T-cell (primary cell): ENCODE measurements around the gene SPOCK1. TPM values are rescaled to one million over a fixed set of nuclear protein-coding genes. Genes with fewer than 3 reads are reported as not detected.
"Not testable (repeated sequence)": the region's sequence is repeated elsewhere in the genome, so short reads cannot be mapped to it uniquely, and the experiment has no call there.

Experiments used
- ATAC-seq, 4 experiments: fragments of 200-7000 bp in 3 of 4; fragments of 150-1000 bp in 1 of 4; cut with Tn5 transposase; replicated peaks in 1 of 4; 1 replicate in 3 of 4; 2 replicates in 1 of 4; pipeline ENCODE4 v1.10.0; 2021; ENCODE audit warnings: moderate library complexity in 3 of 4, mild to moderate bottlenecking in 2 of 4, moderate number of reproducible peaks in 1 of 4
- CTCF ChIA-PET, 2 donors: fragments of 300-600 bp; sonication (Branson Sonifier 250); formaldehyde crosslinking; loops; one replicate each; lab custom pipeline; 2022; ENCODE audit warnings: antibody characterized with exemption in 2 of 2; lab: Charles Lee
- POLR2A ChIA-PET, 2 donors: fragments of 300-600 bp; sonication (Branson Sonifier 250); formaldehyde crosslinking; loops; one replicate each; lab custom pipeline; 2022; ENCODE audit warnings: antibody characterized with exemption in 2 of 2; lab: Charles Lee
- DNase-seq, 35 experiments: peaks; one replicate each; pipeline versions ENCODE4 v3.0.0 to v3.0.0-alpha.2; 2013 to 2023
- H3K27ac ChIP-seq: one replicate; pipeline ENCODE4 v1.5.1; 2013; ENCODE audit warnings: low read length
- H3K27me3 ChIP-seq, 2 experiments: replicated peaks in 1 of 2; 1 replicate in 1 of 2; 2 replicates in 1 of 2; pipeline versions ENCODE4 v1.6.1 to v1.7.0; 2013; ENCODE audit warnings: low read length in 1 of 2, mixed read lengths in 1 of 2; ENCODE audit not compliant: control insufficient read depth in 2 of 2, insufficient read depth in 2 of 2; ENCODE audit errors: extremely low read depth in 1 of 2
- H3K36me3 ChIP-seq, 2 donors: 1 replicate in 1 of 2; 2 replicates in 1 of 2; pipeline versions ENCODE4 v1.6.1 to v1.7.0; 2013; ENCODE audit warnings: low read length in 1 of 2; ENCODE audit not compliant: control insufficient read depth in 2 of 2, insufficient read depth in 1 of 2; ENCODE audit errors: extremely low read depth in 1 of 2
- H3K4me1 ChIP-seq, 2 experiments: 1 replicate in 1 of 2; 2 replicates in 1 of 2; pipeline versions ENCODE4 v1.6.1 to v1.7.0; 2013; ENCODE audit warnings: low read length in 2 of 2, mixed read lengths in 1 of 2; ENCODE audit not compliant: insufficient read depth in 2 of 2, control insufficient read depth in 1 of 2; ENCODE audit errors: extremely low read depth in 1 of 2
- H3K4me3 ChIP-seq, 2 donors: 1 replicate in 1 of 2; 2 replicates in 1 of 2; pipeline versions ENCODE4 v1.5.1 to v1.7.0; 2013; ENCODE audit warnings: mild to moderate bottlenecking in 2 of 2, low read length in 1 of 2, moderate library complexity in 1 of 2; ENCODE audit not compliant: control insufficient read depth in 1 of 2; ENCODE audit errors: extremely low read depth in 1 of 2
- H3K9me3 ChIP-seq: 2 replicates; pipeline ENCODE4 v1.7.0; 2013
- H3K27ac Mint-ChIP-seq, 2 donors: one replicate each; pipeline ENCODE4 v1.8.0; 2020 to 2021; ENCODE audit warnings: mild to moderate bottlenecking in 2 of 2, mixed read lengths in 2 of 2
- H3K27me3 Mint-ChIP-seq, 2 donors: one replicate each; pipeline ENCODE4 v1.8.0; 2021 to 2022; ENCODE audit warnings: mixed read lengths in 2 of 2
- H3K36me3 Mint-ChIP-seq: one replicate; pipeline ENCODE4 v1.8.0; 2021; ENCODE audit warnings: mixed read lengths
- H3K4me1 Mint-ChIP-seq, 3 donors: one replicate each; pipeline ENCODE4 v1.8.0; 2020 to 2022; ENCODE audit warnings: mixed read lengths in 3 of 3, mild to moderate bottlenecking in 1 of 3
- H3K4me3 Mint-ChIP-seq, 3 donors: one replicate each; pipeline ENCODE4 v1.8.0; 2020 to 2022; ENCODE audit warnings: mild to moderate bottlenecking in 3 of 3, mixed read lengths in 3 of 3, moderate library complexity in 3 of 3
- H3K9me3 Mint-ChIP-seq, 3 donors: one replicate each; pipeline ENCODE4 v1.8.0; 2020 to 2022; ENCODE audit warnings: mixed read lengths in 3 of 3
- WGBS: methylation state at CpG from one replicate; pipeline ENCODE4 v1.1.5; 2013; ENCODE audit warnings: missing lambda C conversion rate; ENCODE audit not compliant: insufficient coverage; 5-methylcytosine and 5-hydroxymethylcytosine counted together
- total RNA-seq, 35 experiments: library from RNA in 6 of 35; stranded (reverse) in 6 of 35; fragments of 120-200 nt in 1 of 35; gene quantifications; one replicate each; pipeline versions ENCODE4 v1.2.1 to v1.2.4 and lab custom pipeline; 2013 to 2026

Gene SPOCK1
- total RNA-seq, 5 donors from 2014 or later (not counting 1 experiment from before 2014, with no cell fraction given): 0.57 TPM; not detected in 4

- H3K4me3 Mint-ChIP-seq, H3K9me3 ChIP-seq, H3K4me1 Mint-ChIP-seq, H3K36me3 ChIP-seq, H3K4me3 ChIP-seq, CTCF ChIA-PET, H3K27me3 ChIP-seq, ATAC-seq, H3K4me1 ChIP-seq, POLR2A ChIA-PET, H3K9me3 Mint-ChIP-seq, H3K36me3 Mint-ChIP-seq, H3K27ac Mint-ChIP-seq, DNase-seq, H3K27ac ChIP-seq: not testable (repeated sequence)
- H3K27me3 Mint-ChIP-seq: peaks cover 4 to 29% of the 10 kb centered on the region in 2 donors
- no CpG with 5 or more reads among the region's 1 CpG for WGBS
Observed at GRCh38 chr5:137233304-137233703, 265.8 kb downstream of the SPOCK1 start.

DNA sequence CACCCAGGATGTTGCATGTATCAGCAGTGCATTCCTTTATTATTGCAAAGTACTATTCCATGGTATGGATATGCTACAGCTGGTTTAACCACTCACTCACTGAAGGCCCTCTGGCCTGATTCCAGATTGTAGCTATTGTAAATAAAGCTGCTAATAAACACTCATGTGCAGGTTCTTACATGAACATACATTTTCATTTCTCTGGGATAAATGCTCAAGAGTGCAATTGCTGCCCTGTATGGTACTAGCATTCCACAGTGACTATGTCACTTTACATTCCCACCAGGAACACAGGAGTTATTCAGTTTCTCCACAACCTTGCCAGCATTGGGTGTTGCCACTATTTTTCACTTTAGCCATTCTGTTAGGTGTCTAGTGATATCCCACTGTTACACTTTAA, 267.6 kb downstream of the SPOCK1 start:
- H3K9me3 ChIP-seq: no peaks in the 10 kb centered on the region
- ATAC-seq (no peak), DNase-seq (no peak)
- peaks cover 0 to 10% of the 10 kb centered on the region in 2 experiments for H3K27me3 ChIP-seq
- Mint-ChIP-seq H3K27me3 (peaks cover 4 to 14% of the 10 kb centered on the region in 2 donors), H3K9me3 (no peaks in the 10 kb centered on the region), H3K27ac (no peak overlapping the region), H3K4me1 (no peaks in the 10 kb centered on the region), H3K36me3 (no peaks in the 10 kb centered on the region), H3K4me3 (no peak overlapping the region)
- CTCF ChIA-PET: no interaction called here
- POLR2A ChIA-PET: no interaction called here
- H3K36me3 ChIP-seq: no peaks in the 10 kb centered on the region
- H3K27ac ChIP-seq: no peak overlapping the region
- no peak overlapping the region for H3K4me3 ChIP-seq
- H3K4me1 ChIP-seq: no peaks in the 10 kb centered on the region

DNA sequence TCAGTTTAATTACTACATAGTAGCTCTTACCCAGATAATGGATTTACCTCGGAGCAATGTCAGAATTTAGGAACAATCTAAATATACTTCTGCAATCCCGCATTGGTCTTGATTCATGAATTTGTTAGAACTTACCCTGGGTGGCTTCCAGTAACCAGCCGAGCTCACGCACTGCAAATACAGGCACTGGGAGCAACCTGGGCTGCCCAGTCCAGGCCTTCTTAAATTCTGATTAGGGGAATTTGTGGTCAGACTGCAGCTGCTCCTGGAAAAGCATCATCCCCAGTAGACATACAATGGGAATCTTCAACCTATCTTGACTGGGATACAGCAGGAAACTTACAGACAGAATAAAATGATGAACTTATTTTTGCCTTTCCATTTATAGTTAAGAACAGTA, 270.3 kb downstream of the SPOCK1 start:
- Mint-ChIP-seq H3K36me3 (no peaks in the 10 kb centered on the region), H3K27ac (no peak overlapping the region), H3K27me3 (no peaks in the 10 kb centered on the region), H3K9me3 (no peaks in the 10 kb centered on the region), H3K4me1 (no peaks in the 10 kb centered on the region), H3K4me3 (no peak overlapping the region)
- DNase-seq (no peak), ATAC-seq (no peak)
- ChIA-PET CTCF (no interaction called here), POLR2A (no interaction called here)
- H3K27ac ChIP-seq: no peak overlapping the region
- H3K36me3 ChIP-seq: no peaks in the 10 kb centered on the region
- H3K27me3 ChIP-seq: peaks cover 0 to under 1% of the 10 kb centered on the region in 2 experiments
- no peak overlapping the region for H3K4me3 ChIP-seq
- no peaks in the 10 kb centered on the region for H3K4me1 ChIP-seq
- WGBS: 100% methylated on average over 1 of the region's 4 CpGs
- H3K9me3 ChIP-seq: no peaks in the 10 kb centered on the region

GRCh38 chr5:137226081-137226480, 273.0 kb downstream of the SPOCK1 start:
- Mint-ChIP-seq H3K36me3 (no peaks in the 10 kb centered on the region), H3K4me1 (no peaks in the 10 kb centered on the region), H3K27me3 (no peaks in the 10 kb centered on the region), H3K27ac (no peak overlapping the region), H3K4me3 (no peak overlapping the region), H3K9me3 (no peaks in the 10 kb centered on the region)
- CTCF ChIA-PET: no interaction called here
- no peaks in the 10 kb centered on the region for H3K36me3 ChIP-seq
- no peaks in the 10 kb centered on the region for H3K9me3 ChIP-seq
- no peak for ATAC-seq
- DNase-seq: no peak
- peaks cover 0 to 2% of the 10 kb centered on the region in 2 experiments for H3K27me3 ChIP-seq
- H3K27ac ChIP-seq: no peak overlapping the region
- WGBS: no CpG with 5 or more reads among the region's 3 CpGs
- POLR2A ChIA-PET: no interaction called here
- H3K4me1 ChIP-seq: no peaks in the 10 kb centered on the region
- no peak overlapping the region for H3K4me3 ChIP-seq

GRCh38 chr5:137223324-137224295, 275.5 kb downstream of the SPOCK1 start:
- Mint-ChIP-seq H3K36me3 (no peaks in the 10 kb centered on the region), H3K27me3 (peaks cover 1 to 7% of the 10 kb centered on the region in 2 donors), H3K4me3 (no peak overlapping the region), H3K4me1 (no peaks in the 10 kb centered on the region), H3K9me3 (no peaks in the 10 kb centered on the region), H3K27ac (no peak overlapping the region)
- DNase-seq (no peak), ATAC-seq (no peak)
- H3K4me1 ChIP-seq: no peaks in the 10 kb centered on the region
- WGBS: 72% methylated on average over 2 of the region's 4 CpGs
- CTCF ChIA-PET: no interaction called here
- H3K4me3 ChIP-seq: no peak overlapping the region
- no peak overlapping the region for H3K27ac ChIP-seq
- POLR2A ChIA-PET: no interaction called here
- peaks cover 0 to 2% of the 10 kb centered on the region in 2 experiments for H3K27me3 ChIP-seq
- H3K9me3 ChIP-seq: no peaks in the 10 kb centered on the region
- no peaks in the 10 kb centered on the region for H3K36me3 ChIP-seq

- peaks cover 1 to 7% of the 10 kb centered on the region in 2 donors for H3K27me3 Mint-ChIP-seq
- H3K4me1 Mint-ChIP-seq: no peaks in the 10 kb centered on the region
- ChIA-PET CTCF (no interaction called here), POLR2A (no interaction called here)
- H3K27ac Mint-ChIP-seq: no peak overlapping the region
- H3K27ac ChIP-seq: no peak overlapping the region
- H3K9me3 ChIP-seq: no peaks in the 10 kb centered on the region
- H3K27me3 ChIP-seq: peaks cover 2% of the 10 kb centered on the region in 2 experiments
- DNase-seq (no peak), ATAC-seq (no peak)
- WGBS: no CpG with 5 or more reads among the region's 3 CpGs
- H3K4me3 ChIP-seq: no peak overlapping the region
- no peaks in the 10 kb centered on the region for H3K4me1 ChIP-seq
- no peaks in the 10 kb centered on the region for H3K9me3 Mint-ChIP-seq
- H3K36me3 ChIP-seq: no peaks in the 10 kb centered on the region
- no peak overlapping the region for H3K4me3 Mint-ChIP-seq
- H3K36me3 Mint-ChIP-seq: no peaks in the 10 kb centered on the region
Observed at GRCh38 chr5:137221943-137222342, 277.2 kb downstream of the SPOCK1 start.
